Calu3 (cell line): ENCODE measurements around the gene DUSP11. TPM values are rescaled to one million over a fixed set of nuclear protein-coding genes. Genes with fewer than 3 reads are reported as not detected.

Experiments
- BruUV-seq: library from RNA; stranded (reverse); fragments of 400-500 nt; replicated peaks from 2 replicates; lab custom pipeline; 2021; lab: Mats Ljungman, UMichigan
- CTCF ChIA-PET: fragments of 300-600 bp; sonication (Branson Sonifier 250); formaldehyde crosslinking; loops from one replicate; lab custom pipeline; 2022; ENCODE audit warnings: antibody characterized with exemption; lab: Charles Lee
- DNase-seq: peaks from one replicate; pipeline ENCODE4 v3.0.0; 2022
- H3K27ac Mint-ChIP-seq: one replicate; pipeline ENCODE4 v1.8.0; 2022; ENCODE audit warnings: mixed read lengths; ENCODE audit not compliant: unreplicated experiment
- H3K27me3 Mint-ChIP-seq: one replicate; pipeline ENCODE4 v1.8.0; 2022; ENCODE audit warnings: mixed read lengths; ENCODE audit not compliant: unreplicated experiment
- H3K36me3 Mint-ChIP-seq: one replicate; pipeline ENCODE4 v1.8.0; 2022; ENCODE audit warnings: mild to moderate bottlenecking, moderate library complexity, mixed read lengths; ENCODE audit not compliant: insufficient read depth, unreplicated experiment
- H3K4me1 Mint-ChIP-seq: one replicate; pipeline ENCODE4 v1.8.0; 2022; ENCODE audit warnings: mild to moderate bottlenecking, low read depth, mixed read lengths; ENCODE audit not compliant: unreplicated experiment
- H3K4me3 Mint-ChIP-seq: one replicate; pipeline ENCODE4 v1.8.0; 2022; ENCODE audit warnings: mild to moderate bottlenecking, low read depth, moderate library complexity, mixed read lengths; ENCODE audit not compliant: unreplicated experiment
- H3K9me3 Mint-ChIP-seq: one replicate; pipeline ENCODE4 v1.8.0; 2022; ENCODE audit warnings: low read depth, mixed read lengths; ENCODE audit not compliant: unreplicated experiment
- CTCF ChIP-seq: fragments of 200-600 bp; IDR thresholded peaks from one replicate; pipeline ENCODE4 v1.8.0; 2022; ENCODE audit warnings: antibody characterized with exemption; ENCODE audit not compliant: unreplicated experiment
- intact Hi-C: fragments of 100-400 bp; cut with micrococcal nuclease; formaldehyde crosslinking; loops from one replicate; pipeline ENCODE4 v1.10.0; 2022; ENCODE audit not compliant: unreplicated experiment
- total RNA-seq: library from RNA; stranded (reverse); gene quantifications from 2 replicates; pipeline ENCODE4 v1.2.3, GENCODE V29; 2022

Gene DUSP11
- total RNA-seq, 1 experiment from 2014 or later = 19.1 TPM

- Mint-ChIP-seq H3K36me3 (peaks cover 5% of the 10 kb centered on the region), H3K9me3 (no peaks in the 10 kb centered on the region), H3K27me3 (no peaks in the 10 kb centered on the region), H3K4me3 (no peak overlapping the region), H3K27ac (no peak overlapping the region), H3K4me1 (no peaks in the 10 kb centered on the region)
- intact Hi-C loops = no loop called here
- DNase-seq = no peak
- no peak for TF ChIP-seq CTCF
- no TSS peak for BruUV-seq
- CTCF ChIA-PET = no interaction called here
Observed at GRCh38 chr2:73746877-73747208, 33.1 kb downstream of the DUSP11 start.

DNA sequence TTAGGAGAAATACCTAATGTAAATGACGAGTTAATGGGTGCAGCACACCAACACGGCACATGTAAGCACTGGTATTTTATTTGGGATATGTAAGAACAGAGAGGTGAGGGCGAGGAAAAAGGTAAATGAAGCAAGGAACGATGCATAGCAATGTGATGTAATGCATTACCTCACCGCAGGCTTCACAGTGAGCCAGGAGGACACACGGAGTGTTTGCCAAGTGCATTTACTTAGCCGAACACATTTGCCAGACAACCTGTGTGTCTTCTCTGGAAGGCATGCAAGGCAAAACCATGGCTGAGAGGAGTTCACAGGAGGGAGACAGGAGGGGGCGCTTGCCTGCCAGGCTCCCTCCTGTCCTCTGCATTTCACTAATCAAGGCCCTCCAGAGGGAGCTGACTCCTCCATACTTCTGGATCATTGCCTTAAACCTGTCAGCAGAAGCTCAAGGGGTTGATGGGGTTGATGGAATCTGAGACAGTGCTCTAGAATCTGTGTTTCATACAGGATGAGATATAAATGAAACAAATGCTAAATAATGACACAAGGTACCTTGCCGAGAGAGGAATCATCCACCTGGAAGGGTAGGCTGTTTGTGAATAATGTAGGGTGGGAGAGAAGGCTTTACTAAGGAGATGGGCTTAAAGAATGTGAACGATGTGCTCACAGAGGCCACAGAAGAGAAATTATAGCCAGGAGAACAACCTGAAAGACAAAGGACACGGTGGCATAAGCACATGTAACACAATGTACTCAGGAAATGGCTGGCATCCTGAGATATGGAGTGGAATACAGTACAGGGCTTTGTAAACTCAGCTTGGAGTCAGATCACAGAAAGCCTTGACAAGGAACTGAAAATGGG, 33.7 kb downstream of the DUSP11 start:
- H3K4me1 Mint-ChIP-seq = no peaks in the 10 kb centered on the region
- TF ChIP-seq CTCF = no peak
- H3K36me3 Mint-ChIP-seq = peaks cover 6% of the 10 kb centered on the region
- H3K4me3 Mint-ChIP-seq = no peak overlapping the region
- H3K27me3 Mint-ChIP-seq = no peaks in the 10 kb centered on the region
- no TSS peak for BruUV-seq
- intact Hi-C loops = no loop called here
- CTCF ChIA-PET = no interaction called here
- DNase-seq = no peak
- no peak overlapping the region for H3K27ac Mint-ChIP-seq
- H3K9me3 Mint-ChIP-seq = no peaks in the 10 kb centered on the region

GRCh38 chr2:73740767-73741166, 39.1 kb downstream of the DUSP11 start:
- intact Hi-C loops = no loop called here
- Mint-ChIP-seq H3K9me3 (no peaks in the 10 kb centered on the region), H3K27me3 (no peaks in the 10 kb centered on the region), H3K27ac (no peak overlapping the region), H3K36me3 (peaks cover 31% of the 10 kb centered on the region), H3K4me3 (no peak overlapping the region), H3K4me1 (no peaks in the 10 kb centered on the region)
- DNase-seq = no peak
- no peak for TF ChIP-seq CTCF
- no TSS peak for BruUV-seq
- CTCF ChIA-PET = no interaction called here

GRCh38 chr2:73739101-73739500, 40.8 kb downstream of the DUSP11 start:
- H3K36me3 Mint-ChIP-seq = peaks cover 34% of the 10 kb centered on the region
- BruUV-seq = no TSS peak
- no peak overlapping the region for H3K27ac Mint-ChIP-seq
- no peaks in the 10 kb centered on the region for H3K4me1 Mint-ChIP-seq
- no peak for DNase-seq
- CTCF ChIA-PET = no interaction called here
- no peak for TF ChIP-seq CTCF
- no peaks in the 10 kb centered on the region for H3K9me3 Mint-ChIP-seq
- H3K4me3 Mint-ChIP-seq = no peak overlapping the region
- H3K27me3 Mint-ChIP-seq = no peaks in the 10 kb centered on the region
- intact Hi-C loops = no loop called here
